HG02938 (cell line): ENCODE results near the gene SLC20A1.

ENCODE experiments used
- ATAC-seq: cut with Tn5 transposase; IDR thresholded peaks from one replicate; pipeline ENCODE4 v1.9.1; 2021; ENCODE audit warnings: mild to moderate bottlenecking, moderate library complexity; ENCODE audit not compliant: unreplicated experiment

The SLC20A1 gene

GRCh38 chr2:112625474-112626114 is 20.1 kb upstream of the SLC20A1 start:
- ATAC-seq, result no peak

GRCh38 chr2:112626604-112627059 is 19.1 kb upstream of the SLC20A1 start:
- no peak for ATAC-seq

GRCh38 chr2:112627060-112628040 is 18.4 kb upstream of the SLC20A1 start:
- no peak for ATAC-seq

- no peak for ATAC-seq
Measured at GRCh38 chr2:112629224-112629623, 16.5 kb upstream of the SLC20A1 start.

- ATAC-seq, result no peak
Measured at GRCh38 chr2:112629823-112630222, 15.9 kb upstream of the SLC20A1 start.

GRCh38 chr2:112630268-112630667 is 15.5 kb upstream of the SLC20A1 start:
- no peak for ATAC-seq

- ATAC-seq, result no peak
Measured at GRCh38 chr2:112633708-112634107, 12.0 kb upstream of the SLC20A1 start.

- no peak for ATAC-seq
Measured at GRCh38 chr2:112634153-112634873, 11.4 kb upstream of the SLC20A1 start.

- no peak for ATAC-seq
Measured at GRCh38 chr2:112634874-112635157, 10.9 kb upstream of the SLC20A1 start.

- peak; percentile 72 for ATAC-seq
Measured at GRCh38 chr2:112636605-112637288, 9.0 kb upstream of the SLC20A1 start.

GRCh38 chr2:112637289-112637660 is 8.5 kb upstream of the SLC20A1 start:
- no peak for ATAC-seq

GRCh38 chr2:112639936-112640335 is 5.8 kb upstream of the SLC20A1 start:
- ATAC-seq, result no peak

- no peak for ATAC-seq
Measured at GRCh38 chr2:112640467-112640799, 5.3 kb upstream of the SLC20A1 start.

GRCh38 chr2:112640800-112641675 is 4.7 kb upstream of the SLC20A1 start:
- no peak for ATAC-seq

- no peak for ATAC-seq
Measured at GRCh38 chr2:112641701-112642100, 4.0 kb upstream of the SLC20A1 start.

- no peak for ATAC-seq
Measured at GRCh38 chr2:112642561-112642960, 3.2 kb upstream of the SLC20A1 start.

- no peak for ATAC-seq
Measured at GRCh38 chr2:112642966-112643365, 2.8 kb upstream of the SLC20A1 start.

GRCh38 chr2:112643488-112643887 is 2.3 kb upstream of the SLC20A1 start:
- no peak for ATAC-seq

GRCh38 chr2:112644155-112644932 is 1.4 kb upstream of the SLC20A1 start:
- no peak for ATAC-seq
